Prostate gland (tissue), 2 donors: ENCODE data around the gene STAT1.

Experiments
- CTCF ChIP-seq, 4 experiments: fragments of 200-600 bp in 2 of 4; fragments of 450-650 bp in 2 of 4; sonication (generic) in 2 of 4; IDR thresholded peaks; 1 replicate in 3 of 4; 2 replicates in 1 of 4; pipeline ENCODE4 v1.5.1; 2016 to 2019; ENCODE audit warnings: antibody characterized with exemption in 4 of 4, mild to moderate bottlenecking in 2 of 4, moderate library complexity in 2 of 4
- POLR2A ChIP-seq: fragments of 450-650 bp; IDR thresholded peaks from one replicate; pipeline ENCODE4 v1.6.1; 2016; ENCODE audit warnings: antibody characterized with exemption, mild to moderate bottlenecking

- no peak for TF ChIP-seq POLR2A
- no peak for TF ChIP-seq CTCF (IDR thresholded peaks at IDR 0.05)
Observed at GRCh38 chr2:190932514-190932913, 81.5 kb downstream of the STAT1 start.
